Kidney tubule cell (primary cell): ENCODE results near the gene LAGE3.

Experiments
- DNase-seq: peaks from one replicate; pipeline ENCODE4 v3.0.0-alpha.2; 2018; ENCODE audit warnings: low spot score

The LAGE3 gene

GRCh38 chrX:154433605-154434004 is 45.5 kb downstream of the LAGE3 start:
- no peak for DNase-seq

GRCh38 chrX:154432210-154432609 is 46.9 kb downstream of the LAGE3 start:
- no peak for DNase-seq

- no peak for DNase-seq
Measured at GRCh38 chrX:154431341-154431740, 47.7 kb downstream of the LAGE3 start.

- no peak for DNase-seq
Measured at GRCh38 chrX:154430916-154431315, 48.2 kb downstream of the LAGE3 start.

GRCh38 chrX:154430479-154430878 is 48.6 kb downstream of the LAGE3 start:
- no peak for DNase-seq

- DNase-seq = no peak
Measured at GRCh38 chrX:154429711-154430110, 49.4 kb downstream of the LAGE3 start.

GRCh38 chrX:154428176-154429171 is 50.6 kb downstream of the LAGE3 start, which contains the start of gene ATP6AP1:
ATP6AP1 (plus strand) TSS chrX:154428677; CDS start chrX:154428693, 16 bp downstream.
- peak; percentile 92 for DNase-seq
